GM12864 (cell line): ENCODE results near the gene GRIP1.

ENCODE experiments used
- DNase-seq: peaks from one replicate; pipeline ENCODE4 v3.0.0-alpha.2; 2011; ENCODE audit warnings: low read depth
- H3K4me3 ChIP-seq: 2 replicates; pipeline ENCODE4 v1.5.1; 2011; ENCODE audit warnings: mild to moderate bottlenecking, low read depth, low read length, control low read depth
- TF ChIP-seq, protein P1 (sequence below): IDR thresholded peaks from 2 replicates; pipeline ENCODE4 v1.5.1; 2011; ENCODE audit warnings: low read depth, mild to moderate bottlenecking, moderate library complexity, low read length, control low read depth, inconsistent platforms; ENCODE audit errors: missing control alignments

The GRIP1 gene

DNA sequence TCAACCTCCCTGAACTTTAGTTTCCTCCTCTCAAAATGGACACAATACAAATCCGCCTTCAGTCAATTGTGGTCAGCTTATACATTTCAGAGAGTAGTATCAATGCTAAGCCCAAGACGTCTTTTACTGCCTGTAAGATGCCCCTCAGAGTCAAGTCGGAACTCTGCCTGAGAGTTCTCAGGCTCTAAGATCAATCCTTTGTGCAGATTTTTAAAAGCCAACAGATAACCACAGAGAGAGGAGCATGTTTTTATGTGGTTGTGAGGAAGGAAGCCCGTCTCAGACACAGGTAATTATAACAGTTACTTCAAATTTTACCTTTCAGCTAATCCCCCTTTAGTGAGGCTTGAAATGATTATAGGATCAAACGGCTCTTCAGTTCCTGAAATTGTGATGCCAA, 285.0 kb downstream of the GRIP1 start:
- DNase-seq, result no peak
- TF ChIP-seq, protein P1, sequence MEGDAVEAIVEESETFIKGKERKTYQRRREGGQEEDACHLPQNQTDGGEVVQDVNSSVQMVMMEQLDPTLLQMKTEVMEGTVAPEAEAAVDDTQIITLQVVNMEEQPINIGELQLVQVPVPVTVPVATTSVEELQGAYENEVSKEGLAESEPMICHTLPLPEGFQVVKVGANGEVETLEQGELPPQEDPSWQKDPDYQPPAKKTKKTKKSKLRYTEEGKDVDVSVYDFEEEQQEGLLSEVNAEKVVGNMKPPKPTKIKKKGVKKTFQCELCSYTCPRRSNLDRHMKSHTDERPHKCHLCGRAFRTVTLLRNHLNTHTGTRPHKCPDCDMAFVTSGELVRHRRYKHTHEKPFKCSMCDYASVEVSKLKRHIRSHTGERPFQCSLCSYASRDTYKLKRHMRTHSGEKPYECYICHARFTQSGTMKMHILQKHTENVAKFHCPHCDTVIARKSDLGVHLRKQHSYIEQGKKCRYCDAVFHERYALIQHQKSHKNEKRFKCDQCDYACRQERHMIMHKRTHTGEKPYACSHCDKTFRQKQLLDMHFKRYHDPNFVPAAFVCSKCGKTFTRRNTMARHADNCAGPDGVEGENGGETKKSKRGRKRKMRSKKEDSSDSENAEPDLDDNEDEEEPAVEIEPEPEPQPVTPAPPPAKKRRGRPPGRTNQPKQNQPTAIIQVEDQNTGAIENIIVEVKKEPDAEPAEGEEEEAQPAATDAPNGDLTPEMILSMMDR, result no peak
- H3K4me3 ChIP-seq, result no peak overlapping the region

DNA sequence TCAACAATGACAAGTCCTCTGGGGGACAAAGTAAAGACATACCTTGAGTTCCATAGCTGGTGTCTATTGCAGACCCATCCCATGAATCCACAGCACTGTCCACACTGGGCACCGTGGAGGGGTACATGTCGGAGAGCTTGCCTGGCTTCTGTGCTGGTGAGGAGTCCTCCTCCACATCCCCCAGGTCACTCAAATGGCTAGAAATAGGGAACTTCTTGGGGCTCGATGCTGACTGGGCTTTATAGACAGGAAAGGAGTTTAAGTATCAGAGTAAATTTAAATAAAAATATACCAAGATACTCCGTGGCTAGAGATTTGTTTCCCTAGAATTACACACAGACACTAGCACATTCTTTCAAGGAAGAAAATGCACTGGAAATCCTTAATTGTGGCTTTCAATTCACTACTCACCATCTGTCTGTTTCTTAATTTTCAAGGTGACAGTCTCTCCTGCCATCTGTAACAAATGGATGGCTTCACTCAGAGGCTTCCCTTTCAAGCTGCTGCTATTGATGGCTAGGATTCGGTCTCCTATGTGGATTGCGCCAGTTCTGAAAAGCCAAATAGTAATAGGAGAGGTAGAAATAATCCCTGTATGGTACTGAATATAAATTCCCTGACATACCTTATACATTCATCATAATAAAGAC, 286.5 kb downstream of the GRIP1 start:
- no peak for DNase-seq
- no peak overlapping the region for H3K4me3 ChIP-seq
- TF ChIP-seq, protein P1, result no peak

DNA sequence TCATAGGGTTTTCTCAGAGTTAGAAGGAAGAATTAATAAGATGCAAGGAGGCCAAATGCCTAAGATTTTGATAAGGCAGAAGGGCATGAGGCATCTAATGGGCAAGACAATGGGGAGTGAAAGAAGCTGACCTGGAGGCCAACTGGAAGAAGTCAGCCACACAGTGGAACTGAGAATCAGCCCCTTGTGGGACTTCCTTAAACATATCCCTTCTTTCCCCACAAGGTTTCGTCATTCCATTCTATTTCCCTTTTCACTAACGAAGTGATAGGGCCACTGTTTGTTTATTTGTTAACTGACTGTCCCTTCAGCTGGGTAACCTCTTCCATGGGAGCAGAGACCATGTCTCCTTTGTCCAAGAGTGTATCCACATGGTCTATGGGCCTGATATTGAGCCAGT, 290.4 kb downstream of the GRIP1 start:
- H3K4me3 ChIP-seq, result no peak overlapping the region
- TF ChIP-seq, protein P1, result no peak
- DNase-seq, result no peak

DNA sequence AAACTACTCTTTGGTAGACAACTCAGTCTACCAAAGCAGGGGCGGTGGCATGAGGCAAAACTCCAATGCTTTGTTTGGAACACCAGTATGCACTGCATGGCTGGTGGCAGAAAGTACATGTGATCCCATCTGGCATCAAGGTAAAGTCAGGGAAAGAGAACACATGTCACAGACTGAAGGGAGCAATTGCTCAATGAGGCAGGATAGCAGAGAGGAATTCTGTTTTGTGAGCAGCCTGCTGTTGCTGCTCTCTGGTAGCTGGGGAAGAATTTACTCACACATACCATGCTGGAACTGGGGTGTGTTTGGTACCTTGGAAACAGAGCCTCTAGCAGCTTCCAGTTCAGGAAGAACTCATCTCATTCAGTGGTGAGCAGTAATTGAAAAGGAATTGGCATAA, 291.8 kb downstream of the GRIP1 start:
- no peak for DNase-seq
- H3K4me3 ChIP-seq, result no peak overlapping the region
- TF ChIP-seq, protein P1, result no peak

DNA sequence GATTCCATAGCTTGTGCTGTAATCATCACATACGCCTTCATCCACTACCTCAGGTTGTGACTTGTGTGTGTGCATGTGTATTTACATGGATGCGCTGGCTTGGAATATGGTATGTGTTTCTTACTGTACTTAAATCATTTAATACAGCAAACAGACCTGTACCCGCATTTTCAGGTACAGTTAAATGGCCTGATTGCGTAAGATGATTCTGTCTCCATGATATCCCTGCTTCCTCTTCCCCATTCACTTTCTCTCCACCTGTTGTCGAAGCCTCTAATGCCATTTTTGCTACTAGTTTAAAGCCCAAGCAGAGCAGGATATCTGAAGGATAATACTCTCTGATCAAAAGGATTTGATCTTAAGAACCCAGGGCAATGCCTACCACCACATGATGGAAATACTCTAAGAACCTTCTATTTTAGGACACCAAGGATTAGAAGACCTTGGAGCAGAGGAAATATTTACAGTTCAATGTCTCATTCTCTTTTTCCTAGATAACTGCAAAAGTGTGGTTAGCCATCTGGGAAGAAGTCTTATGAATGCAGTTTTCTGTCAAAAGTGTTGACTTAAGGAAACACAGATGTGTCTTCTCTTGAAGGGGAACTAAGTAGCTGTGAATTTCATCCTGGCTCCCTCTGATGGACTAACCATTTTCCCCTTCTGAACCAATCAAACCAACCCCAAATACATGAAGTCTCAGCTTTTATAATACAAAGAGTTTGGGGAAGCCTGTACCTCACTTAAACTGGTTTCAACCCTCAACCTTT, 297.9 kb downstream of the GRIP1 start:
- DNase-seq, result no peak
- TF ChIP-seq, protein P1, result no peak
- H3K4me3 ChIP-seq, result no peak overlapping the region

DNA sequence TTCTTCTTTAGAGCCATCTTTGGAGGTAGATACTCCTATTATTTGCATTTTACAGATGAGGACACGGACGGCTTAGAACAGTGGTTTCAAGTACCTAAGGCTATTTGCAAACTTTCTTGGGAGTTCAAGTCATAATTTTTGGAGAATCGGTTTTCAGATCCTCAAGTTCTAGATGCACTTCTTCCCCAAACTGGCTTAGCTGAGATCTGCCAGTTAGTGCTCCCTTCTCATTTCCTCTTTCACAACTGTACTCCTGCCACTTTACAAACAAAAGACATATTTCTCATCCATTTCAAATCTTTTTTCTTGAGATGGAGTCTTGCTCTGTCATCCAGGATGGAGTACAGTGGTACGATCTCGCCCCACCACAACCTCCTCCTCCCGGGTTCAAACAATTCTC, 299.3 kb downstream of the GRIP1 start:
- peak; percentile 21 for DNase-seq
- TF ChIP-seq, protein P1, result no peak
- H3K4me3 ChIP-seq, result no peak overlapping the region

DNA sequence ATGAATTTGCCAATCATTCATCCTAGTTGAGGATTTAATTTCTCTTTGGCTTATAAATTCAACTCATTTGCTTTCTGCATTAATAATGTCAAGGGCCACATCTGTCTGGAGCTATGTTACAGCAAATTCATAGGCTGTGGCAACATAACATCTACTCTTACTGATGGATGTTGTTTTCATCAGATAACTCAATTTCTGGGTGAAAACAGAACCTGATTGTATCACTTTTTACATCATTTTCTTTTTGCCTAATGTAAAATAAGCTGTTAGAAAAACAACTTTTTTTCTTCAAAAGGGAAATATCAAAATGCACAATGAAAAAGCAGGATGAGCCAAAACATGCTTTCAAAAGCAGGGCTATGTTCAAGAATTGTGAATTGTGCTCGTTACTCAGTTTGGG, 303.3 kb downstream of the GRIP1 start:
- no peak overlapping the region for H3K4me3 ChIP-seq
- no peak for DNase-seq
- TF ChIP-seq, protein P1, result no peak
